ENCODE data around the gene CEP70.
"Not testable (repeated sequence)": the region's sequence is repeated elsewhere in the genome, so short reads cannot be mapped to it uniquely, and the experiment has no call there.

The CEP70 gene

DNA sequence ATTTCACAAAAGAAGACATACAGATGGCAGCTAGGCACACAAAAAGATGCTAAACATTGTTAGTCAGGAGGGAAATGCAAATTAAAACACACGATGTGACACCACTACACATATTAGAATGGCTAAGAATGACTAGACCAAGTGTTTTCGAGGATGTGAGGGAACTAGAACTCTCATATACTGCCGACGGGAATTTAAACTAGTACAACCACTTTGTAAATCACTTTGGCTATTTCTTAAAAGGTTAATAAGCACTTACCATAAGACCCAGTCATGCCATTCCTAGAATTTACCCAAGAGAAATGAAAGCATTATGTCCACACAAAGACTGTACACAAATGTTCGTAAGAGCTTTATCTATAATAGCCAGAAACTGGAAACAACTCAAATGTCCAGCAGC, 5.6 kb downstream of the CEP70 start:
- no peak for DNase-seq

DNA sequence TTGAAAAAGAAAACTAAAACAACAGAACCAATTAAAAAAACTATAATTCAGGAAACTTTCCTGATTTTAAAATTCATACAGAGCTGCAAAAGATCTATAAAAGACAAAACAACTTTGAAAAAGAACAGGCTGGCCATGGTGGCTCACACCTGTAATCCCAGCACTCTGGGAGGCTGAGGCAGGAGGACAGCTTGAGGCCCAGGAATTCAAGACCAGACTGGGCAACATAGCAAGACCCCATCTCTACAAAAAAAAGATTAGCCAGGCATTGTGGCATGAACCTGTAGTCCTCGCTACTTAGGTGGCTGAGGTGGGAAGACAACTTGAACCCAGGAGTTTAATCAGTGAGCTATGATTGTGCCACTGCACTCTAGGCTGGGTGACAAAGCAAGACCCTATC, 6.7 kb downstream of the CEP70 start:
- no peak for DNase-seq

DNA sequence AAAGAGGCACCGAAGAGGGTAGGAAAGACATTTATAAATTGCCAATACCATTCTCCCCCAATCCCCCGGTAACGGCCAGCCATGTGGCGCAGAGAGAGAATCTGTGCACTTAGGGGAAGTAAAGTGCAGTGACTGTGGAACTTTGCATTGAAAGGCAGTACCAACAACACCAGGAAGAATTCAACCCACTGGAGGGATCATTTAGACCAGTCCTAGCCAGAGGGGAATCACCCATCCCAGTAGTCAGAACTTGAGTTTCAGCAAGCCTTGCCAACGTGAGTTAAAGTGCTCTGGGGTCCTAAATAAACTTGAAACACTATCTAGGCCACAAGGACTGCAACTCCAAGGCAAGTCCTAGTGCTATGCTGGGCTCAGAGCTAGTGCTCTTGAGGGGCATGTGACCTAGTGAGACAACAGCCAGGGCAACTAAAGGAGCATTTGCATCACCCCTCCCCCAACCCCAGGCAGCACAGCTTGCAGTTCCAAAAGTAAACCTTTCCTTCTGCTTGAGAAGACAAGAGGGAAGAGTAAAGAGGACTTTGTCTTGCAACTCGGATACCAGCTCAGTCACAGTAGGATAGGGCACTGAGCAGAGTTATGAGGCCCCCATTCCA, 15.0 kb downstream of the CEP70 start:
- no peak for DNase-seq

DNA sequence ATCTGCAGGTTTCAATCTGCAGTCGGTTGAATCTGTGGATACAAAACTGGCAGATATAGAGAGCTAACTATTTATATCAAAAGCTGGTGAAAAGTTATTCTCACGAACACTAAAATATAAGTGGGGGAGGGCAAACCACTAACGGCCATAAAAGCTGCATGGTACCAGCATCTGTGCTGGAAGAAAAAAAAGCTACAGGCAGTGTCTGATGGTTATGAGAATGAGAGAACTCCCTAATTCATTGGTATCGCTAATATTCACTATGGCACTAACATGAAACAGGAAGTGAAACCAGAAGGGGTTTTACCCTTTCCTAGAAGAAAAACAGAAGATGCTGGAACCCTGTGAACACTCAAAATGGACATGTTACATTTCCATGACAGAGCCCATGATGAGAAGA, 15.9 kb downstream of the CEP70 start:
- DNase-seq: no peak

DNA sequence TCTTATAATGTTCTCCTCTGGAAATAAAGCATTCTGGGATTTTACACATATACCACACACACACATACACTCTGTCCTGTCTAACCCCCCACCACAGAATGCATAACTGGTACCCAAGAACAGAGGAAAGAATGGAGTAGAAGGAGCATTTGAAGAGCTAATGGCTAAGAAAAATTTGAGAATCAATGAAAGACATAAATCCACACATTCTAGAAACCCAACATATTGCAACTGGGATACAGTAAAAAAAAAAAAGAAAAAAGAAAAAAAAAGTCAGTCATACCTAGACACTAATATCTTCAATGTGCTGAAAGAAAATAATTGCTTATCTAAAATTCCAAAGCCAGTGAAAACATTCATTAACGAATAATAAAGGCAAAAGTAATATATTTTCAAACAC, 20.9 kb downstream of the CEP70 start:
- no peak for DNase-seq

DNA sequence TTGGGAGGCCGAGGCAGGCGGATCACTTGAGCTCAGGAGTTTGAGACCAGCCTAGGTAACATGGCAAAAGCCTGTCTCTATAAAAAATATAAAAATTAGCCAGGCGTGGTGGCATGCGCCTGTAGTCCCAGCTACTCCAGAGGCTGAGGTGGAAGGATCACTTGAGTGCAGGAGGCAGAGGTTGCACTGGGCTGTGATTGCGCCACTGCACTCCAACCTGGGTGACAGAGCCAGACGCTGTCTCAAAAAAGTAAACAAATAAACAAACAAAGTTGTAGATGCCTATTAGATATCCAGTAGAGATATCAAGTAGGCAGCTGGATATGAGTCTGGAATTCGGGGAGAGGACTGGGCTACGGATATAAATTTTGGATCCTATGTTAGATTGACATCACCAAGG, 24.4 kb downstream of the CEP70 start:
- not testable (repeated sequence) for DNase-seq

GRCh38 chr3:138569090-138569489, 25.0 kb downstream of the CEP70 start:
- no peak for DNase-seq

- no peak for DNase-seq
Observed at GRCh38 chr3:138567403-138567802, 26.7 kb downstream of the CEP70 start.

- DNase-seq: not testable (repeated sequence)
Observed at GRCh38 chr3:138566293-138566692, 27.8 kb downstream of the CEP70 start.

DNA sequence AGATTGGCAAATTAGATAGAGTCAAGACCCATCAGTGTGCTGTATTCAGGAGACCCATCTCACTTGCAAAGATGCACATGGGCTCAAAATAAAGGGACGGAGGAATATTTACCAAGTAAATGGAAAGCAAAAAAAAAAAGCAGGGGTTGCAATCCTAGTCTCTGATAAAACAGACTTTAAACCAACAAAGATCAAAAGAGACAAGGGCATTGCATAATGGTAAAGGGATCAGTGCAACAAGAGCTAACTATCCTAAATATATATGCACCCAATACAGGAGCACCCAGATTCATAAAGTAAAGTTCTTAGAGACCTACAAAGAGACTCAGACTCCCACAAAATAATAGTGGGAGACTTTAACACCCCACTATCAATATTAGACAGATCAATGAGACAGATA, 31.2 kb downstream of the CEP70 start:
- not testable (repeated sequence) for DNase-seq

GRCh38 chr3:138560501-138560900, 33.6 kb downstream of the CEP70 start:
- DNase-seq: no peak

DNA sequence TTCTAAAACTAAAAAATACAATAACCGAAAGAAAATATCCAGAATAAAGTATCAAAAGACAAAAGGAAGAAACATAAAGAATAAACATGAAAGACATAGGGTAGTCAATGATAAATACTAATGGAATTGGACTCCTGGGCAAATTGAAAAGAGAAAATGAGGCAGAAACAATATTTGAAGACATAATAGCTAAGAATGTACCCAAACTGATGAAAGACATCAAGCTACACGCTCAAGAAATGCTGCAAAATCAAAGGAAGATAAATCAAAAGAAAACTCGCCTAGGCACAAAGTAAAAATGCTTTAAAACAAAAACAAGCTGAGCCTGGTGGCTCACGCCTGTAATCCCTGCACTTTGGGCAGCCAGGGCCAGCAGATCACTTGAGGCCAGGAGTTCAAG, 34.9 kb downstream of the CEP70 start:
- DNase-seq: no peak

GRCh38 chr3:138554775-138555174, 39.3 kb downstream of the CEP70 start:
- DNase-seq: not testable (repeated sequence)

- not testable (repeated sequence) for DNase-seq
Observed at GRCh38 chr3:138550958-138551357, 43.1 kb downstream of the CEP70 start.

DNA sequence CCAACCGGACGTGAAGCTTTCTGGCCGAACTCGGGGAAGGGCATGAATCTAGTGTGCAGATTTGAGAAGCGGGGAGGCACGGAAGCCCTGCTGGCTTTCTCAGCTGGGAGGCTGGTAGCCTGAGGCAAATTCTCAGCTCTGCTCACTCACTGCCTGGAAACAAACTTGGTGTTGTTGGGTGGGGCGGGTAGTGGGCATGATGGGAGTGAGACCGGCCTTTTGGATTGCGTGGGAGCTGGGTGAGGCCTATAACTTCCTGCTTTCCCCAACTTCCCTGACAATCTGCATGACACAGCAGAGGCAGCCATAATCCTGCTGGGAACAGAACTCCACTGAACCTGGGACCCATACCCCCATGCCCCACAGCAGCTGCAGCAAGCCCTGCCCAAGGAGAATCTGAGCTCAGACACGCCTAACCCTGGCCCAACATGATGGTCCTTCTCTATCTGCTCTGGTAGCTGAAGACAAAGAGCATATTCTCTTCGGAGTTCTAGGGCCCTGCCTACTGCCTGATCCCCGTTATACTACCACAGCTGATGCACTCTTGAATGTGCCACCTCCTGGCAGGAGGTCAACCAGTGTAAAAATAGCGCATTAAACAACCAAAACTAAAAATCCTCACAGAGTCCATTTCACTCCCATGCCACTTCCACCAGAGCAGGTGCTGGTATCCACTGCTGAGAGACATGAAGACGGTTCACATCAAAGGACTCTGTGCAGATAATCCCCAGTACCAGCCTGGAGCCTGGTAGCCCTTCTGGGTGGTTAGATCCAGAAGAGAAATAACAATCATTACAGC, 44.7 kb downstream of the CEP70 start:
- no peak for DNase-seq

DNA sequence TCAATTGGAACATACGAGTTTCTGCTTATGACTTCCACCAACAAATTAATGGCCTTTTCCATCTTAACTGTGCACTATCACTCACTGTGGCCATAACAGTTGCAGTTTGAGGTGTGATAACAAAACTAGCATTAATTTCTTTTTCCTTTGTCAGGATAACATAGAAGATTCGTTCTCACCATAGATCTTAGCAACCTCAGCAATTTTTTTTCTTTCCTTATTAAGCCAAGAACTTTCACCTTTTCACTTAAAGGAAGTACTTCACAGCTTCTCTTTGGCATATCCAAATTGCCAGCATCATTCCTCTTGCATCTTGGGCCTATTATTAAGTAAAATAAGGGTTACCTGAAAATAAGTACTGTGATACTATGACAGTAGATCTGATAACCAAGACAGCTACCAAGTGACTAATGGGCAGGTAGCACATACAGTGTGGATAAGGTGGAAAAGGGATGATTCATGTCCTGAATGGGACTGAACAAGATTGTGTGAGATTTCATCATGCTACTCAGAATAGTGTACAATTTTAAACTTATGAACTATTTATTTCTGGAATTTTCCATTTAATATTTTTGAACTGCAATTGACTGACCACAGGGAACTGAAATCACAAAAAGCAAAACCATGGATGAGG, 46.6 kb downstream of the CEP70 start:
- no peak for DNase-seq

GRCh38 chr3:138544546-138544945, 49.5 kb downstream of the CEP70 start:
- no peak for DNase-seq

DNA sequence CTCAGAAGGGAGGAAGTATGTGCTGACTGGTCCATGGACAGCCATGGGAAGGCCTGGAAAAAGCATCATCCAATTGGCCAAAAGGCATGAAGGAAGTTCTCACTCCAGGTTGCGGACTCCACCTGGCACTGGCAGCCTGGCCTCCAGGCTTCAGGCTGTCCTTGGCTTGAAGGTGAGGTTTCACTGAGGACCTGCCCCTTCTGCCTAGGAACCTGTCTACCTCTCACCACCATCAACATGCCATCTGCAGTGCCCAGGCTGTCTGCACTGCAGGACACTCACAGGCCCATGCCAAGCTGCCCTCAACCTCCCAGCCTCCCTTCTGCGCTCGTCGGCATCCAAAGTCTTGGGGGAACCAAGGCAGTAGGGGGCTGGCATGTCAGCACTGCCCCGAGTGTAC, 51.1 kb downstream of the CEP70 start:
- DNase-seq: no peak

GRCh38 chr3:138539352-138539751, 54.7 kb downstream of the CEP70 start:
- no peak for DNase-seq

GRCh38 chr3:138521445-138521844, 72.6 kb downstream of the CEP70 start:
- not testable (repeated sequence) for DNase-seq

- DNase-seq: no peak
Observed at GRCh38 chr3:138513090-138513843, 80.8 kb downstream of the CEP70 start.

GRCh38 chr3:138511945-138512344, 82.1 kb downstream of the CEP70 start:
- DNase-seq: no peak

DNA sequence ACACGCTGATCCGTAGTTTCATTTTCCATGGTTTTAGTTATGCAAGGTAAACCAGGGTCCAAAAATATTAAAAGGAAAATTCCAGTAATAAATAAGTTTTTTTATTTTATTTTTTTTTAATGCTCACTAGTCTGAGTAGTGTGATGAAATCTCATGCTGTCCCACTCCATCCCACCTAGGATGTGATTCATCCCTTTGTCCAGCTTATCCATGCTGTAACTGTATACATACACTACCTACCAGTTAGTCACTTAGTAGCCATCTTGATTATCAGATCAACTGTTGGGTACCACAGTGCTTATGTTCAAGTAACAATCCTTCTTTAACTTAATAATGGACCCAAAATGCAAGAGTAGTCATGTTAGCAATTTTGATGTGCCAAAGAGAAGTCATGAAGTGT, 84.5 kb downstream of the CEP70 start:
- no peak for DNase-seq
